Measurements from ENCODE around the gene ARHGEF26.
"Not testable (repeated sequence)": the region's sequence is repeated elsewhere in the genome, so short reads cannot be mapped to it uniquely, and the experiment has no call there.

Gene ARHGEF26, protein sequence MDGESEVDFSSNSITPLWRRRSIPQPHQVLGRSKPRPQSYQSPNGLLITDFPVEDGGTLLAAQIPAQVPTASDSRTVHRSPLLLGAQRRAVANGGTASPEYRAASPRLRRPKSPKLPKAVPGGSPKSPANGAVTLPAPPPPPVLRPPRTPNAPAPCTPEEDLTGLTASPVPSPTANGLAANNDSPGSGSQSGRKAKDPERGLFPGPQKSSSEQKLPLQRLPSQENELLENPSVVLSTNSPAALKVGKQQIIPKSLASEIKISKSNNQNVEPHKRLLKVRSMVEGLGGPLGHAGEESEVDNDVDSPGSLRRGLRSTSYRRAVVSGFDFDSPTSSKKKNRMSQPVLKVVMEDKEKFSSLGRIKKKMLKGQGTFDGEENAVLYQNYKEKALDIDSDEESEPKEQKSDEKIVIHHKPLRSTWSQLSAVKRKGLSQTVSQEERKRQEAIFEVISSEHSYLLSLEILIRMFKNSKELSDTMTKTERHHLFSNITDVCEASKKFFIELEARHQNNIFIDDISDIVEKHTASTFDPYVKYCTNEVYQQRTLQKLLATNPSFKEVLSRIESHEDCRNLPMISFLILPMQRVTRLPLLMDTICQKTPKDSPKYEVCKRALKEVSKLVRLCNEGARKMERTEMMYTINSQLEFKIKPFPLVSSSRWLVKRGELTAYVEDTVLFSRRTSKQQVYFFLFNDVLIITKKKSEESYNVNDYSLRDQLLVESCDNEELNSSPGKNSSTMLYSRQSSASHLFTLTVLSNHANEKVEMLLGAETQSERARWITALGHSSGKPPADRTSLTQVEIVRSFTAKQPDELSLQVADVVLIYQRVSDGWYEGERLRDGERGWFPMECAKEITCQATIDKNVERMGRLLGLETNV
- 0 to 1.0 (median 0.22) reads per million in 18 experiments for total RNA-seq

DNA sequence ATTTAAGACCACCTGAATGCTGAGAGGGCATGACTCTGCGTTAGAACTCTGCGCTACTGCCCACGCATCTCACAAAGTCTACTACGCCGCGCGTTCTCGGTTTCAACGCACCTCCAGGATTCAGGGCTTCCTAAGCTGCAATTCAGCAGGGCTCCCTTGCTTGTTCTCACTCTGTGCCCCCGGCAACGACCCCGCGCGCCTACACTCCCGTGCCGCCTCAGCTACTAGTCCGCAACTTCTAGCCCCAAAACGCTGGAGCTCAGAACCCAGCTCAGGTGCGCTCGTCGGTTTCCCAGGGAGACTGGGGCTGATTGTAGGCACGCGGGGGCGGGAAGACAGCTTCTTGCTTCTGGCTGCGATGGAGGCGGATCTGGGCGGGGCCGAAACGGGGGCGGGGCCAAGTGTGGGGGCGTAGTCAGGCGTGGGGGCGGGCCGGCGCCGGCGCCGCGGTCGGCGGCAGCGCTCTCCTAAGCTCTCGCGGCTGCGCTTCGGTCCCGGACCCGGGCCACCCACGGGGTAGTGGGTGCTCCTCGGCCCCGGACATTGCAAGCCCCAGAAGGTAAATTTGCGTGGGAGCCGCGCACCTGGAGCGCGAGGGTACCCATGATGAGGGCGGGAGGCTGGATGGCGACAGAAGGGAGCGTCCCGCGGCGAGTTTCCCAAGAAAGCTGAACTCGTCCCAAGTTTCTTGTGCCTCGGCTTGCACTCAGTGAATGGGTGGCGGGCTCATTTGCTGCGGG, at the start of gene ARHGEF26:
TSS of gene ARHGEF26 (plus strand) at position 430 of the 740 bp plus-strand sequence. CDS start 603 bp downstream, outside the sequence.
- DNase-seq, result peak; percentile 37 to 52

DNA sequence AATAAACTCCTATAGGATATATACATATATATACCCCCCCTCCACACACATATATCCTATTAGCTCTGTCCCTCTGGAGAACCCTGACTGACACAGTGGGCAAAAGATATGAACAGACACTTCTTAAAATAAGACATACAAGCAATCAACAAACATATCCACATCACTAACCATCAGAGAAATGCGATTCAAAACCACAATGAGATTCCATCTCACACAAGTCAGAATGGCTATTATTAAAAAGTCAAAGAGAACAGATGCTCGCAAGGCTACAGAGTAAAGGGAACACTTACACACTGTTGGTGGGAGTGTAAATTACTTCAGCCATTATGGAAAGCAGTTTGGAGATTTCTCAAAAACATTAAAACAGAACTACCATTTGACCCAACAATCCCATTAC, 46.2 kb upstream of the ARHGEF26 start:
- no peak for DNase-seq

DNA sequence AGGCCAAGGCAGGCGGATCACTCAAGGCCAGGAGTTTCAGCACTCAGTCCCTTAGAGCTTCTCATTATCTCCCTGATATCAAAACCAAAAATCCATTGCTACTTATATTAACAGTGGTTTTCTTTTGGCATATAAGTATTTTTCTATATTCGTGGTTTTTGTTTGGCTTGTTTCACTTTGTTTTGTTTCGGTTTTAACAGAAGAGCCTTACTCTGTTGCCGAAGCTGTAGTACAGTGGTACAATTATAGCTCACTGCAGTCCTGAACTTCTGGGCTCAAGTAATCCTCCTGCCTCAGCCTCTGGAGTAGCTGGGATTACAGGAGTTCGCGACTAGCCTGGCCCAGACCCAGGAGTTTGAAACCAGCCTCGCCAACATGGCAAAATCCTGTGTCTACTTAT, 42.5 kb upstream of the ARHGEF26 start:
- DNase-seq, result no peak

DNA sequence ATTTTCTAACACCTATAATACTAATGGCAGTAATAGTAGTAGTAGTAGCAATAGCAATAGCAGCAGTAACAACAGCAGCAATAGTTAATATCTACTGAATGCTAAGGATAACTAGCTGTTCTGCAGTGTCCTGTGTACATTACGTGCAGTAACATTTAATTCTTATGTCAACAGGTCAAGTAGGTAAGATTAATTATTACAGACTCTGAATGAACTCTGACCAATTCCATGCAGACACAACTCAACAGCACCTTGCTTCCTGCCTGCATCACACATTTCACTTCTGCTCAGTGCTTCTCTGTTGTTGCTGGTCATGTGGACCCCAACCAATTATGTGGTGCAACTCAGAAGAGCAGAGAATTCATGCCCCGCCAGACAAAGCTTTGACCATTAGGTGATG, 39.9 kb upstream of the ARHGEF26 start:
- no peak for DNase-seq

- DNase-seq, result no peak
These were observed 36.1 kb upstream of the ARHGEF26 start for GRCh38 chr3:154085071-154085470.

DNA sequence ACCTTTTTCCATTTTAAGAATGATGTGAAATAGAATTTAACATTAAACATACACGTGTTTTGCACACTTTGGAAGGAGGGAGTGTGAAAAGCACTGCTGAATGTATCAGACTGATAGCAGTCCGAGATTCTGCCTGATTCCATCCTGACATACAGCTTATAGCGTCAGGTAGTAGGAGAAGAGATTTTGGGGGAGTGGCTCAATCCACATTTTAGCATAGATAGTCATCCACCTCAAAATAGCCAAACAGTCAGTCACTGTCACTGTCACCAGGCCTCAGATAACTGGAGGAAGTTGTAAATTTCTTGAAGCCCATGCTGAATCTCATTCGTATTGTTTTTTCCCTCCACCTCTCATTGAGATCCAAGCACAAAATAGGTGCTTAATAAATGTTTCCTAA, 35.4 kb upstream of the ARHGEF26 start:
- no peak for DNase-seq

- DNase-seq, result no peak
These were observed 34.9 kb upstream of the ARHGEF26 start for GRCh38 chr3:154086286-154086685.

GRCh38 chr3:154087756-154088480, 33.3 kb upstream of the ARHGEF26 start:
- not testable (repeated sequence) for DNase-seq

DNA sequence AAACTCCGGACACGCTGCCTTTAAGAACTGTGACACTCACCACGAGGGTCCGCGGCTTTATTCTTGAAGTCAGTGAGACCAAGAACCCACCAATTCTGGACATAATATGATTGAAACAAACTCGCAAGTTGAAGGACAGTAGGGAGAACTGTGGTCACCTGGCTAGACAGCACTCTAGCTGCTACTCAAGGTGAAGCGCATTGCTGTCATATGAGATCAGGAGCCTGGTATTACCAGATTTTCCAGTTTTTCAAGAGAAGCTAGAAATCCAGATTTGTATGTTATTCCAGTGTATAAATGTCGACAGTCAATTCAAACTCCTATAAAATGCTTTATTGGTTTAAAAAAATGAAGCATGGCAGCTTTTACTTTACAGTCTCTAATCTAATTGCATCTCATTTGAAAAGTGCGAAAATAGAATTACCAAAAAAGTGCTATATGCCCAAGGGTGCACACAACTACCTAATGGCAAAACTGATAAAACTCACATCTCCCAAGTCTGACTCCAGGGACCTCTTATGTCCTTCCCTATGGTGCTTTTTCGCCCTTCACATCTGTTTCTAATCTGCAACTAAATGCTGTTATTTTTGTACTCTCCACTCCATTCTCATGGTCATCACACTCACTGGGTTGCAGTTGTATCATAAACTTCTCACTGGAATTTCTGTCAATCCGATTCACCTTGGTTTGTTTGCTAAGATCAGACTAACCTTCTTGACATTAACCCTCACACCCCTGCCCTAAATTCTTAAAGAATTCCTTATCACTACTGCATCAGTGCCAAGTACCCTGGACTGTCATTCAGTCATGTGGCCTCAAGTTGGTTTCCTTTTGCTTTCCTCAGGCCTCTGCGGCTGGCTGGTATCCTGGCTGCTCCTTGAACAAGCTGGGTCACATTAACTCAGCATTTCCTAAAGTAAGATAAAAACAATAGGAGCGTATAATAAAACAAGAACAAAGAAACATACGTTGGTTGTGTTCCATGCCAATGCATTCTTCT, 31.5 kb upstream of the ARHGEF26 start:
- DNase-seq, result no peak

DNA sequence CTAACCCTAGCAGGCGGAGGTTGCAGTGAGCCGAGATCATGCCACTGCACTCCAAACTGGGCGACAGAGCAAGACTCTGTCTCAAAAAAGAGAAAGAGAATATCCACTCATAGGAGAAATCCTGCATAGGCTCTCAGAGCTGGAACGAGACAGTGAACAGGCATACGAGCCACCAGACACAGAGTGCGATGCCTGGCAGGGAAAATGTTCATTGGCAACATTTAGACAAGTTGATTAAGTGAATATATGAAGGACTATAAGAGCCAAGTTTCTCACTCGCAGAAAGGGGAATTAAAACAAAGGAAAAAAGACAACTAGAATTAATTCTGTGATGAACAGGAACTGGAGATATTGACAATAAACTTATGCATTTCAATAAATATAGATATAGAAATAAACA, 27.1 kb upstream of the ARHGEF26 start:
- DNase-seq, result no peak

DNA sequence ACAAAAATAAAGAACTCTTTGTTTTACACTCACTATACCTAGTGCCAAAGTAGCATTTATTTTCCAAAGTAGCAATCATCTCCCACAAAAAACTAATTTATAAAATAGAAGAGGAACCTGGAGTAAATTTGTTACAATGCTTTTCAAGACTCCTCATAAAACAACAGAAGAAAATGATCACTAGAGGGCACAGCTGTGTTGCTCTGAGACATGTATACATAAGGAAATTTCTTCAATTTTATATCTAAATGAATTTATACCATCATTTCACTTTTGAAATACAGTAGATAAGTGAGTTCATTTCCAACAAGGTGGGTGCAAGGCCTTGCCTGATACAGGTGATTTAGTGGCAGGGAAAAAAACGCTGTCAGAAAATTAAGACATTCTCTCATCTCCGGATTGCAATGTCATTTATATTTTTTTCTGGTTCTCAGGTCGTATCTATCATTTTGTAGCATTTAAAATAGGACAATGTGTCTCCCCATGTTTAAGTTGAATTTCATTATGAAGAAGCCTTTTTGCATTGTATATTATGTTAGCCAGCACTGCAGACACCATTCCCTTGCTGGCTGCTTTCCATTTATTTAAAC, 25.3 kb upstream of the ARHGEF26 start:
- peak in 1 of 2 donors; percentile 8 for DNase-seq

DNA sequence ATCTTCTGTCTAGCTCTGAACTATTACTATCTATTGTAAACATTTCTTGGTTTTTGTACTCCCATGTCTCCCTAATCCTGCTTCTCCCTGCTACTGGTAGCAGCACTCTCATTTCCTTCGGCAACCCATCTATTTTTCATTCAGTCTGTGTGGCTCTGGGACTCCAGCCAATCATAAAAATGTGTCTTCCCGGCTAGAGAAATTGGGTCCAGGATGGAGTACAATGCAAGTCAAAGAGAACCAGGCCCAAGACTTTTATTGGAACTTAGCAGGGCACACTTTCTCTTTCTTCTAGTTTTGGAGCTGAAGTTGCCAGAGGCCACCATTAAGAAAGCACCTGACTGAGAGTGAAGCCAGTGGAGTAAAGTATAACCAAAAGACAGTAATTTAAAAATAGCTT, 22.8 kb upstream of the ARHGEF26 start:
- DNase-seq, result no peak

- no peak for DNase-seq
These were observed 20.6 kb upstream of the ARHGEF26 start for GRCh38 chr3:154100556-154100955.

GRCh38 chr3:154101250-154101649, 19.9 kb upstream of the ARHGEF26 start:
- DNase-seq, result no peak

GRCh38 chr3:154102225-154102624, 19.0 kb upstream of the ARHGEF26 start:
- DNase-seq, result no peak

DNA sequence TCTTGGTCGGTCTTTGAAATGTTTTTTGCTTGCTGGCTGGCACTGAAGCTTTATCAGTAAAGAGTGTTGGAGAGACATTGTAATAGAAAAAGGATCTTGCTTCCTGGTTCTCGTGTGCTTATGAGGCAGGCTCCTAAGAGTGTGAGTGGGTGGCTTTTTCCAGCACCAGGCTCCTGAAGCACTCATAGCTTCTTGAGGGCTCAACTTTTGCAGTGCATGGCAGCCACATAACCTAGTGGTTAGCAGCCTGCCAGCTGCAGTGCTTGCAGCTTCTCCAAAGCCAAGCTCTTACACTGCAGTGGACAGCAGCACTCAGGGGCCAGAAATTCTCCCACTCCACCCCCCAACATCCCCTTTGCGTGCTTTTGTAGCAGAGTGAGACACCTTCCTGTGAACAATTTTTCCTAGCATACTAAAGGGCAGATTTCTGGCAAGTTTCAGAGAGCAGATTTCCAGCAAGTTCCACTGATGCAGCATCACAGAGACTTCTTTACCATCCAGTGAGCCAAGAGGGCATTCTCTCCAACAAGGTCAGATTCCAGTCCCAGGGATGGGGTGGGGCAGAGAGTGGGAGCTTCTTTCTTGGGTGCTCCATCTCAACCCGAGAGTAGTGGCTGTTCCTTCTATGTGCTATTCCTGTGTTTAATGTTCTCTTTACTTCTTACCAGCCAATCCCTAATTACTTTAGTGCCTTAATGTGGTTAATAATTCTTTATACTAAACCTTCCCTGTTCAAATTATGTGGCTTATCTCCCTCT, 15.8 kb upstream of the ARHGEF26 start:
- DNase-seq, result peak in 1 of 2 donors; percentile 36

DNA sequence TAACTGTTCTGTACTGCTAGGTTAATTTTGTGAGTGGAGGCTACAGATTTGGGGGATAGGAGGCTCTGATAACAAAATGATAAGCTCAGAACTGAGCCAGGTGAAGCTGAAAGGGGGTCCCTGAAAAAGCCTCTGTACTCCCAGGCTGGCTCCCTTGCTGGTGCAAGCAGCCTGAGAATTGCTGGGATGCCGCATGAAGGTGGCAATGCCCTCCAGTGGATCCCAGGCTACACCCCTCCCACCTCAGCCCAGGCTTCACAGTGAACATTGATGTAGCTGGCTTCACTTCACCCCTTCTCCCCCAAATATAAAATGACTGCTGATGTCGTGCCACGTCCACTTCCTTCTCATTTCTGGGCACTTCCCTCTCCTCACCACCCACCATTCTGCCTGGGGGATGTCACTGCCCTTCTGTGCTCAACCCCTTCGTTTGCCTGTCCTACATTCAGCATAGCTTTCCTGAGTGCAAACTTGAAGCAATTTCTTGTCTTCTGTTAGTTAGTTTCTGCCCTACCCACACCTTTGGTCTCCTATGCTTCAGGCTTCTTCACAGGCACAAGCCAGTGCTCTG, 9.7 kb upstream of the ARHGEF26 start:
- peak; percentile 10 to 51 for DNase-seq

- DNase-seq, result no peak
These were observed 8.9 kb upstream of the ARHGEF26 start for GRCh38 chr3:154112146-154112852.

DNA sequence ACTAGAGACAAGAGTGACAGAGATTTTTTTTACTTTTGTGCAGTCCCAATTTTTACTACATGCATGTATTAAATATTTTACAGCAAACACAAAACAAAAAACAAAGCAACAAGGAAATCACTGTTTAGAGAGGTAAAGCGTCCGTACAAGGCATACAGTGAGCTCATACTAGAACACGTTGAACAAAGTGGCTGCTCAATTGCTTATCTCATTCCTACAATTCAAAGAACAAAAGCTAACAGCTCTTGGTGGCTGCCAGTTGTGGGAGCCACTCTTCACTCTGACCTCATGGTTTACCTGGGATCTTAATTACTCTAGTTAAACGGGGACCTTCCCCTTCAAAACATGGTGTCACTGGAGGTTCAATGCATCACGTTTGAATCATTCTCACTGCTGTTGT, 7.6 kb upstream of the ARHGEF26 start:
- DNase-seq, result no peak

Measured in inflammatory macrophage (primary cell).